Type B pancreatic cell (in vitro differentiated cells): Measurements from ENCODE around the gene MCHR1. TPM values are rescaled to one million over a fixed set of nuclear protein-coding genes. Genes with fewer than 3 reads are reported as not detected.

Source experiments
- DNase-seq: peaks from one replicate; pipeline ENCODE4 v3.0.0; 2021; ENCODE audit warnings: mixed read lengths; ENCODE audit not compliant: unreplicated experiment; ENCODE audit errors: extremely low spot score
- H3K27ac Mint-ChIP-seq: 2 replicates; pipeline ENCODE4 v1.8.0; 2021; ENCODE audit warnings: mild to moderate bottlenecking, mixed read lengths
- H3K27me3 Mint-ChIP-seq: 2 replicates; pipeline ENCODE4 v1.8.0; 2021; ENCODE audit warnings: mixed read lengths
- H3K36me3 Mint-ChIP-seq: 2 replicates; pipeline ENCODE4 v1.8.0; 2021; ENCODE audit warnings: mixed read lengths
- H3K4me1 Mint-ChIP-seq: one replicate; pipeline ENCODE4 v1.8.0; 2021; ENCODE audit warnings: mixed read lengths; ENCODE audit not compliant: unreplicated experiment
- H3K4me3 Mint-ChIP-seq: 2 replicates; pipeline ENCODE4 v1.8.0; 2021; ENCODE audit warnings: mild to moderate bottlenecking, mixed read lengths
- H3K9me3 Mint-ChIP-seq: 2 replicates; pipeline ENCODE4 v1.8.0; 2021; ENCODE audit warnings: mixed read lengths
- total RNA-seq: library from RNA; stranded (reverse); gene quantifications from 2 replicates; pipeline ENCODE4 v1.2.1, GENCODE V29; 2021; ENCODE audit warnings: low replicate concordance
- TF ChIP-seq, protein P1 (sequence below): fragments of 200-600 bp; sonication (generic); conservative IDR thresholded peaks from 2 replicates; pipeline ENCODE4 v1.5.0; 2021; ENCODE audit warnings: antibody characterized with exemption, mild to moderate bottlenecking

Gene MCHR1
- total RNA-seq, 1 donor from 2014 or later, result 6.9 TPM

DNA sequence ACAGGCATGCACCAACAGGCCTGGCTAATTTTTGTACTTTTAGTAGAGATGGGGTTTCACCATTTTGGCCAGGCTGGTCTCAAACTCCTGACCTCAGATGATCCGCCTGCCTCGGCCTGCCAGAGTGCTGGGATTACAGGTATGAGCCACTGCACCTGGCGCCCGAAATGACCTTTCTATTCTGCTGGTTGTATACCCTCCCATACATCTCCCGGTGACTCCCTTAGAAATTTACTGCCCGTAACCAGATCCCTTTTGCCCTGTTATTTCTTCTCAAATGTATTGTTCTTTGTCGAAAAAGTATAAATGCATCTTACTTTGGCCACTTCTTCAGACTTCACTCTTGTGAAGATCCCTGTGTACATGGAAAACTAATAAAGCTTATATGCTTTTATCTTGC is 22.0 kb downstream of the MCHR1 start:
- Mint-ChIP-seq H3K27ac (no peak overlapping the region), H3K4me1 (peaks cover 6% of the 10 kb centered on the region), H3K9me3 (peaks cover 5% of the 10 kb centered on the region), H3K36me3 (peaks cover 3% of the 10 kb centered on the region), H3K27me3 (no peaks in the 10 kb centered on the region), H3K4me3 (no peak overlapping the region)
- DNase-seq, result no peak
- TF ChIP-seq, protein P1, sequence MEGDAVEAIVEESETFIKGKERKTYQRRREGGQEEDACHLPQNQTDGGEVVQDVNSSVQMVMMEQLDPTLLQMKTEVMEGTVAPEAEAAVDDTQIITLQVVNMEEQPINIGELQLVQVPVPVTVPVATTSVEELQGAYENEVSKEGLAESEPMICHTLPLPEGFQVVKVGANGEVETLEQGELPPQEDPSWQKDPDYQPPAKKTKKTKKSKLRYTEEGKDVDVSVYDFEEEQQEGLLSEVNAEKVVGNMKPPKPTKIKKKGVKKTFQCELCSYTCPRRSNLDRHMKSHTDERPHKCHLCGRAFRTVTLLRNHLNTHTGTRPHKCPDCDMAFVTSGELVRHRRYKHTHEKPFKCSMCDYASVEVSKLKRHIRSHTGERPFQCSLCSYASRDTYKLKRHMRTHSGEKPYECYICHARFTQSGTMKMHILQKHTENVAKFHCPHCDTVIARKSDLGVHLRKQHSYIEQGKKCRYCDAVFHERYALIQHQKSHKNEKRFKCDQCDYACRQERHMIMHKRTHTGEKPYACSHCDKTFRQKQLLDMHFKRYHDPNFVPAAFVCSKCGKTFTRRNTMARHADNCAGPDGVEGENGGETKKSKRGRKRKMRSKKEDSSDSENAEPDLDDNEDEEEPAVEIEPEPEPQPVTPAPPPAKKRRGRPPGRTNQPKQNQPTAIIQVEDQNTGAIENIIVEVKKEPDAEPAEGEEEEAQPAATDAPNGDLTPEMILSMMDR, result no peak

DNA sequence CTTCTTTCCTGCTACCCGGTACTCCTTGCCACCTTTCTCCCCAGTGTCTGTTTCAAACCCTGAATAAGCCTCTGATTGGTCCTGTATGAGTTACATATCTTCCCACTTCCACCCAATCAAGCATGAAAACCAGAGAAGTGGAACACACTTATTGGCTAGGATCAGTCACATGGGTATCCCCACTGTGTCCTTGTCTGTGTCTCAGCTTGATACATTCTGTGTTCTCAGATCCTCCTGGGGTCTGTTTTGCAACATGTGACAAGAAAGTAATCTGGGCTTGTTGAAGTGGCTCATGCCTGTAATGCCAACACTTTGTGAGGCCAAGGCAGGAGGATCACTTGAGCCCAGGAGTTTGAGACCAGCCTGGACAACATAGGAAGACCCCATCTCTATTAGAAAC is 23.9 kb downstream of the MCHR1 start:
- H3K27ac Mint-ChIP-seq, result no peak overlapping the region
- no peaks in the 10 kb centered on the region for H3K27me3 Mint-ChIP-seq
- H3K9me3 Mint-ChIP-seq, result peaks cover 11% of the 10 kb centered on the region
- TF ChIP-seq, protein P1, result no peak
- no peak for DNase-seq
- peaks cover 6% of the 10 kb centered on the region for H3K4me1 Mint-ChIP-seq
- H3K4me3 Mint-ChIP-seq, result no peak overlapping the region
- peaks cover 7% of the 10 kb centered on the region for H3K36me3 Mint-ChIP-seq

DNA sequence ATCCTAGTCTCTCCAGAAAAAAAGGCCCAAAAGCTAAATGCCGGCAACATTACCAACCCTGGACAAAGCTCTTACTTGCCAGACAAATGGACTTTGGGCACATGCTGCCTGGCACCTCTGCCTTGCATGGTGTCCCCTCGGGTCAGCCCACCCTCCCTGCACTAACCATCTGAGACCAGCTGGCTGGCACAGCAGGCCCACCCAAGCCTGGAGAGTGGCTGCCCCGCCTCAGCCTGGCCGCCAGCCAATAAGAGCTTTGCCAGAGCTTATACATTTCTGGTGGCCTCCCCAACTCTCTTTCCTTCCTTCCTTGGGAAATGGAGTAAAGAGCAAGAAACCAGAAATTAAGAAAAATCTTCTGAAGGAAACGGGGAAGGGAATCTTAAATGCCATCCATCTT is 24.5 kb downstream of the MCHR1 start:
- Mint-ChIP-seq H3K27ac (no peak overlapping the region), H3K36me3 (peaks cover 7% of the 10 kb centered on the region), H3K27me3 (no peaks in the 10 kb centered on the region), H3K9me3 (peaks cover 11% of the 10 kb centered on the region), H3K4me3 (no peak overlapping the region), H3K4me1 (peaks cover 6% of the 10 kb centered on the region)
- DNase-seq, result no peak
- TF ChIP-seq, protein P1, result no peak

DNA sequence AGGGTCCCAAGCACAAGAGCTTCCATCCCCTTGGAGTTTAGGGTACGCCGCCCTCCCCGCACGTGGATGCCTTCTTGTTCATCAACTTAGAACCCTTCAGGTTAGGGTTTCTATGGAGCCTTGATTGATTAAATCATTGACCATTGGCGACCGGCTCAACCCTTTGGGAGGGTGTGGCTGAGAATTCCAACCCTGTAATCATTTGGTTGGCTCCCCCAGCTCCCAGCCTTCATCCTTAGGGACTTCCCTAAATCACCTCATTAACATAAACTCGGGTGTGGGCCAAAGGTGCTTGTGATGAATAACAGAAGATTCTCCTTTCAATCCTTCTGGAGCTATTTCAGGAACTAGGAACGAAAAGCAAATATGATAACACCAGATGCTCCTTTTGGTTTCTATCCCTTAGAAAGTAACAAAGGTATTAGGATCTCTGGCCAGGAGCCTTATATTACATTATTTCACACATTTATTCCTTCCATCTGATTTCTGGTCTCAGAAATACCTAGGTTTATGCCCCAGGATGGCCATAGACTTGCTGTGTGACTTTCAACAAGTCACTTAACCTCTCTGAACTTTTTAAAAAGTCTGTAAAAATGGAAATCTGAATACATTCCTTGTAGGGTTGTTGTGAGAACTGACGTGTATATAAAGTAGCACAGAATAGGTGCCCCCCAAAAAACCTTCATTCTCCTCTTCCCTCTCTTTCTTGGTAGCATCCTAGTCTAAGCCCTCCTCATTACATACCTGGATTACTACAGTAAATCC is 26.8 kb downstream of the MCHR1 start:
- H3K4me3 Mint-ChIP-seq, result no peak overlapping the region
- peaks cover 11% of the 10 kb centered on the region for H3K9me3 Mint-ChIP-seq
- no peaks in the 10 kb centered on the region for H3K27me3 Mint-ChIP-seq
- no peak for DNase-seq
- peaks cover 12% of the 10 kb centered on the region for H3K36me3 Mint-ChIP-seq
- TF ChIP-seq, protein P1, result no peak
- no peak overlapping the region for H3K27ac Mint-ChIP-seq
- peaks cover 14% of the 10 kb centered on the region for H3K4me1 Mint-ChIP-seq

DNA sequence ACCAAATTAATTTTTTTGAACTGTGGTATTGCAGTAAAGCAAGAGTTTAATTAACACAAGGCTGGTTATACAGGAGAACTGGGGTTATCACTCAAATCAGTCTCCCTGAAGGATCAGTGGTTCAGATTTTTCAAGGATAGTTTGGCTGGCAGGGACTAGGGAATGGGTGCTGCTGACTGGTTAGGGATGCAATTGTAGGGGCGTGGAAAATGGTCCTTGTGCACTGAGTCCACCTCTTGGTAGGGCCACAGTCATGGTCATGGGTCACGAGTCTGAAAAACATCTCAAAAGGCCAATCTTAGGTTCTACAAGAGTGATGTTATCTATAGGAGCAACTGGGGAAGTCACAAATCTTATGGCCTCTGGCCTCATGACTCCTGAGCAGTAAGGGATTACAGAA is 27.9 kb downstream of the MCHR1 start:
- TF ChIP-seq, protein P1, result no peak
- H3K4me3 Mint-ChIP-seq, result no peak overlapping the region
- H3K9me3 Mint-ChIP-seq, result peaks cover 14% of the 10 kb centered on the region
- peaks cover 20% of the 10 kb centered on the region for H3K4me1 Mint-ChIP-seq
- no peak for DNase-seq
- H3K36me3 Mint-ChIP-seq, result peaks cover 15% of the 10 kb centered on the region
- H3K27me3 Mint-ChIP-seq, result peaks cover 4% of the 10 kb centered on the region
- no peak overlapping the region for H3K27ac Mint-ChIP-seq
